Peyer's patch (tissue), 4 donors: ENCODE data around the gene ASPM. TPM values are rescaled to one million over a fixed set of nuclear protein-coding genes. Genes with fewer than 3 reads are reported as not detected.

Experiments used
- DNase-seq, 3 donors: peaks; one replicate each; pipeline ENCODE4 v3.0.0-alpha.2; 2017 to 2019
- H3K27ac ChIP-seq, 4 donors: fragments of 200-600 bp; sonication (generic); one replicate each; pipeline ENCODE4 v1.5.1; 2016 to 2019
- H3K27me3 ChIP-seq, 2 donors: fragments of 200-600 bp; sonication (generic); one replicate each; pipeline ENCODE4 v1.5.1; 2019
- H3K36me3 ChIP-seq, 3 donors: fragments of 200-600 bp; sonication (generic); one replicate each; pipeline ENCODE4 v1.5.1; 2016 to 2019
- H3K4me1 ChIP-seq, 4 donors: fragments of 200-600 bp; sonication (generic); one replicate each; pipeline ENCODE4 v1.5.1; 2016 to 2019
- H3K4me3 ChIP-seq, 4 donors: fragments of 200-600 bp; sonication (generic); 1 replicate in 3 of 4; 2 replicates in 1 of 4; pipeline ENCODE4 v1.5.1; 2016 to 2019; ENCODE audit warnings: mild to moderate bottlenecking in 1 of 4
- H3K9me3 ChIP-seq, 4 donors: fragments of 200-600 bp; sonication (generic); one replicate each; pipeline ENCODE4 v1.5.1; 2016 to 2019; ENCODE audit warnings: mild to moderate bottlenecking in 1 of 4
- CTCF ChIP-seq, 6 experiments: fragments of 450-650 bp in 4 of 6; fragments of 200-600 bp in 2 of 6; sonication (generic) in 1 of 6; IDR thresholded peaks; one replicate each; pipeline ENCODE4 v1.5.1; 2017 to 2019; ENCODE audit warnings: antibody characterized with exemption in 6 of 6, mild to moderate bottlenecking in 3 of 6, moderate library complexity in 1 of 6
- POLR2A ChIP-seq, 2 donors: fragments of 450-650 bp; IDR thresholded peaks; one replicate each; pipeline ENCODE4 v1.5.1; 2017; ENCODE audit warnings: antibody characterized with exemption in 2 of 2, mild to moderate bottlenecking in 2 of 2, moderate library complexity in 2 of 2
- total RNA-seq, 4 donors: library from RNA; depleted of rRNA; stranded (reverse); fragments of >200 nt; gene quantifications; one replicate each; pipeline ENCODE4 v1.1.0, GENCODE V29; 2016

The ASPM gene
- total RNA-seq, 4 donors from 2014 or later: 3.2 to 10.7 (median 4.3) TPM

GRCh38 chr1:197063212-197063611 lies 83.3 kb downstream of the ASPM start:
- Histone ChIP-seq H3K4me1 (no peaks in the 10 kb centered on the region), H3K4me3 (no peak overlapping the region), H3K27ac (no peak overlapping the region), H3K36me3 (no peaks in the 10 kb centered on the region), H3K9me3 (no peaks in the 10 kb centered on the region), H3K27me3 (no peaks in the 10 kb centered on the region)
- DNase-seq: no peak
- TF ChIP-seq POLR2A (IDR thresholded peaks at IDR 0.05) (no peak), CTCF (IDR thresholded peaks at IDR 0.05) (no peak)

GRCh38 chr1:197062692-197063091 lies 83.8 kb downstream of the ASPM start:
- H3K4me1 ChIP-seq: no peaks in the 10 kb centered on the region
- H3K27ac ChIP-seq: no peak overlapping the region
- H3K9me3 ChIP-seq: no peaks in the 10 kb centered on the region
- DNase-seq: no peak
- H3K27me3 ChIP-seq: no peaks in the 10 kb centered on the region
- H3K36me3 ChIP-seq: no peaks in the 10 kb centered on the region
- H3K4me3 ChIP-seq: no peak overlapping the region
- no peak for TF ChIP-seq POLR2A (IDR thresholded peaks at IDR 0.05)
- TF ChIP-seq CTCF (IDR thresholded peaks at IDR 0.05): no peak

- H3K36me3 ChIP-seq: no peaks in the 10 kb centered on the region
- TF ChIP-seq POLR2A (IDR thresholded peaks at IDR 0.05): no peak
- TF ChIP-seq CTCF (IDR thresholded peaks at IDR 0.05): no peak
- H3K9me3 ChIP-seq: no peaks in the 10 kb centered on the region
- no peak for DNase-seq
- H3K27ac ChIP-seq: no peak overlapping the region
- H3K4me3 ChIP-seq: no peak overlapping the region
- no peaks in the 10 kb centered on the region for H3K27me3 ChIP-seq
- H3K4me1 ChIP-seq: no peaks in the 10 kb centered on the region
Observed at GRCh38 chr1:197049100-197049499, 97.4 kb downstream of the ASPM start.

- H3K27me3 ChIP-seq: no peaks in the 10 kb centered on the region
- no peak overlapping the region for H3K4me3 ChIP-seq
- H3K27ac ChIP-seq: no peak overlapping the region
- no peaks in the 10 kb centered on the region for H3K36me3 ChIP-seq
- no peaks in the 10 kb centered on the region for H3K4me1 ChIP-seq
- no peaks in the 10 kb centered on the region for H3K9me3 ChIP-seq
- DNase-seq: no peak
- TF ChIP-seq CTCF (IDR thresholded peaks at IDR 0.05) (no peak), POLR2A (IDR thresholded peaks at IDR 0.05) (no peak)
Observed at GRCh38 chr1:197042676-197043341, 103.7 kb downstream of the ASPM start.

- no peaks in the 10 kb centered on the region for H3K4me1 ChIP-seq
- H3K27me3 ChIP-seq: no peaks in the 10 kb centered on the region
- no peak overlapping the region for H3K4me3 ChIP-seq
- H3K27ac ChIP-seq: no peak overlapping the region
- no peak for DNase-seq
- no peaks in the 10 kb centered on the region for H3K9me3 ChIP-seq
- TF ChIP-seq POLR2A (IDR thresholded peaks at IDR 0.05) (no peak), CTCF (IDR thresholded peaks at IDR 0.05) (no peak)
- no peaks in the 10 kb centered on the region for H3K36me3 ChIP-seq
Observed at GRCh38 chr1:197041486-197042353, 104.7 kb downstream of the ASPM start.
